ENCODE measurements around the gene PHKA2. TPM values are rescaled to one million over a fixed set of nuclear protein-coding genes. Genes with fewer than 3 reads are reported as not detected.

PHKA2 gene
- total and polyA plus RNA-seq, 2 of the 4 experiments (the other 2 are of a cell fraction): 10.0 to 21.5 TPM

DNA sequence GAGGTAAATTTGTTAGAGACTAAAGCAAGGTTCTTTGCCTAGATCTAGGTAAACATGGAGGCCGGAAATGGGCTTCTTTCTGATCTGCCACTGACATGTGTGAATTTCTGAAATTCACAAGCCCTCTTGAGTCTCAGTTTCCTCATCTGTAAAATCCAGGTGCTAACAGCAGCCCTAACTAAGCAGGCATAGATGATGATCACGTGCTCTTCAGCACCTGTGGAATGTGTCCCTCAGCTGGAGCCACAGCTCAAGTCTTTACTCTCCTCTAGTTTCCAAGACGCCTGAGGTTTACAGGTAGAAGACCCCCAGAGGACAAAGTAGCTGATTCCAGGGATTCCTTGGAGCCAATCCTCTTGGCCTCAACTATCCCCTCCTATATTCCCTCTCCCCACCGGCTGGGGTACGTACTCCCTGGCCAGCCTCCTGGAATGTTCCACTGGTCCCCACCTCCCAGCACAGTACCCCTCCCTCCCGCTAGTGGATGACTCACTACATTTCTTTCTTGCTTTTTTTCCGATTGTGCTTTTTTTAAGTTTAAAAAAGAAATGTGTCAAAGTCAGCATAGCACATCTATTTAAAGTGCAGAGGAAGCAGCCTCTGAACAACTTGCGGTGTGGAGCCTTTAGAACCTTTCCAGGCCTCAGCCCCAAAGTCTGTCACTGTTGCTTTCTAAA lies 98.4 kb downstream of the PHKA2 start (continued):
- TF ChIP-seq FOS (IDR thresholded peaks at IDR 0.05; ENCODE audit: low read depth, low read length): no peak

DNA sequence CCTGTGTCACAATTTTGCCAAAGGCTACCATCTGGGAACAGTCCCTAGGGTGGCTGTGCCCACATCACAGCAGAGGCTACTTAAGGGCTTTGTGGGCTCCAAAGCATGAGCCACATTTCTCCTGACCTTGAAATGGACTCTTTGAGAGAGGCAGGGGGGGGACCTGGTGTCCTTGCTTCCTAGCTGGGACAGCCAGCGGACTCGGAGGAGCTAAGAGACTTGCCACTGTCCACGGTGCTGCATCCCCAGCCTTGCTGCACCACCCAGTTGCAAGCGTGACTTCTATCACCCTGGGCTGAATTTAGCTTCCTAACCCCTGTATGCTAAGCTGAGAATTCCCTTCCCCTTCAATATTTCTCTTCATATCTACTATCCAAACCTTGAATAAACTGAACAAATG lies 99.0 kb downstream of the PHKA2 start:
- Histone ChIP-seq H3K18ac (ENCODE audit: low read depth, low read length) (no peak overlapping the region), H2BK20ac (ENCODE audit: low read depth, low read length) (no peak overlapping the region), H3K9me3 (ENCODE audit: control insufficient read depth, insufficient read depth, low read length) (no peaks in the 10 kb centered on the region), H4K8ac (ENCODE audit: low read depth in 2 of 2, low read length in 2 of 2) (no peak overlapping the region), H3K79me1 (ENCODE audit: low read depth in 1 of 2, low read length in 2 of 2) (no peaks in the 10 kb centered on the region), H2AFZ (replicated peaks; ENCODE audit: low read length, poor library complexity) (no peak overlapping the region), H3K9ac (ENCODE audit: low read depth, low read length) (no peak overlapping the region), H2AK9ac (replicated peaks; ENCODE audit: low read depth, low read length, poor library complexity) (no peak overlapping the region), H3K36me3 (ENCODE audit: control insufficient read depth, insufficient read depth, low read length) (no peaks in the 10 kb centered on the region), H3K9me1 (ENCODE audit: insufficient read depth, low read length) (no peaks in the 10 kb centered on the region; the same call in 1 of the 2 replicates), H2BK5ac (ENCODE audit: low read depth, low read length, poor library complexity, severe bottlenecking) (no peak overlapping the region), H3K4me3 (ENCODE audit: insufficient read depth, low read depth, low read length) (no peak overlapping the region), H3K27me3 (ENCODE audit: control insufficient read depth, insufficient read depth, low read length) (no peaks in the 10 kb centered on the region; the same call in 1 of the 2 replicates), H3K27ac (ENCODE audit: insufficient read depth, low read length) (no peak overlapping the region), H2BK120ac (ENCODE audit: low read depth, low read length) (no peak overlapping the region), H4K5ac (ENCODE audit: low read depth, low read length) (no peak overlapping the region), H3K56ac (ENCODE audit: extremely low read depth, insufficient read depth, low read length) (no peak overlapping the region), H2BK15ac (ENCODE audit: low read depth, low read length) (no peak overlapping the region), H3K4ac (ENCODE audit: low read depth, low read length) (no peak overlapping the region), H2AK5ac (ENCODE audit: low read depth, low read length) (no peak overlapping the region), H3K4me2 (ENCODE audit: low read depth, low read length) (no peak overlapping the region), H3K14ac (replicated peaks; ENCODE audit: low read depth, low read length) (no peak overlapping the region), H4K20me1 (ENCODE audit: insufficient read depth, low read length) (no peaks in the 10 kb centered on the region), H3K23ac (ENCODE audit: low read depth, low read length) (no peak overlapping the region), H4K91ac (ENCODE audit: insufficient read depth, low read depth, low read length) (no peak overlapping the region), H3K4me1 (ENCODE audit: control insufficient read depth, insufficient read depth, low read length) (peaks cover 11% of the 10 kb centered on the region; the same call in 1 of the 2 replicates)
- ATAC-seq (ENCODE audit: low read depth) (no peak), DNase-seq (peak; percentile 5)
- intact Hi-C loops (cut with micrococcal nuclease): loop anchor here (5.0 kb wide), 2 partner anchors 208 to 493 kb away; no protein-coding TSS in a partner anchor
- WGBS, 2 experiments (ENCODE audit: extremely low coverage in 2 of 2, insufficient read length in 1 of 2): no CpG with 5 or more reads among the region's 4 CpGs
- TF ChIP-seq RCOR1 (IDR thresholded peaks at IDR 0.05; ENCODE audit: insufficient replicate concordance, low read length) (no peak), CTCF (conservative IDR thresholded peaks at IDR 0.05; ENCODE audit: low read depth, low read length) (no peak)
- ChIA-PET CTCF (no interaction called here), POLR2A (ENCODE audit: unreplicated experiment) (no interaction called here)
- BruUV-seq (replicated peaks): no TSS peak
- dilution Hi-C loops (cut with HindIII; ENCODE audit: low sequenced_read_pairs, unreplicated experiment): no loop called here
- in situ Hi-C loops (cut with MboI; ENCODE audit: low sequenced_read_pairs): no loop called here
